OCI-LY7 (cell line): ENCODE data around the gene FUT8. TPM values are rescaled to one million over a fixed set of nuclear protein-coding genes. Genes with fewer than 3 reads are reported as not detected.

ENCODE experiments used
- BruUV-seq: library from RNA; stranded (reverse); fragments of 400-500 nt; replicated peaks from 2 replicates; lab custom pipeline; 2021; lab: Mats Ljungman, UMichigan
- CTCF ChIA-PET: fragments of 300-600 bp; sonication (Branson Sonifier 250); formaldehyde crosslinking; loops from one replicate; lab custom pipeline; 2022; ENCODE audit warnings: antibody characterized with exemption; ENCODE audit not compliant: unreplicated experiment; lab: Charles Lee
- POLR2A ChIA-PET: fragments of 300-600 bp; sonication (Branson Sonifier 250); formaldehyde crosslinking; loops from one replicate; lab custom pipeline; 2022; ENCODE audit warnings: antibody characterized with exemption; lab: Charles Lee
- DNase-seq: peaks from one replicate; pipeline ENCODE4 v3.0.0-alpha.2; 2015; ENCODE audit warnings: low spot score
- H2AFZ ChIP-seq: fragments of 200-600 bp; sonication (generic), shearing (Covaris generic); 2 replicates; pipeline ENCODE4 v1.6.1; 2014; ENCODE audit warnings: mild to moderate bottlenecking, antibody characterized with exemption, low read length, moderate library complexity
- H3K27ac ChIP-seq: fragments of 200-600 bp; sonication (generic); 2 replicates; pipeline ENCODE4 v1.5.1; 2014; ENCODE audit warnings: mixed run types, low read depth, mild to moderate bottlenecking, moderate library complexity, low read length, inconsistent platforms; ENCODE audit not compliant: poor library complexity, severe bottlenecking
- H3K36me3 ChIP-seq: fragments of 200-600 bp; sonication (generic); 2 replicates; pipeline ENCODE4 v1.6.1; 2014; ENCODE audit warnings: mild to moderate bottlenecking, antibody characterized with exemption, low read length, moderate library complexity, mixed read lengths; ENCODE audit not compliant: insufficient read depth
- H3K4me1 ChIP-seq: fragments of 200-600 bp; sonication (generic); 2 replicates; pipeline ENCODE4 v1.5.1; 2014; ENCODE audit warnings: mild to moderate bottlenecking, low read length; ENCODE audit not compliant: insufficient read depth, poor library complexity, severe bottlenecking
- H3K4me2 ChIP-seq: fragments of 200-600 bp; sonication (generic); 2 replicates; pipeline ENCODE4 v1.6.1; 2014; ENCODE audit warnings: mild to moderate bottlenecking, low read length
- H3K4me3 ChIP-seq: fragments of 200-600 bp; sonication (generic); 2 replicates; pipeline ENCODE4 v1.5.1; 2014; ENCODE audit warnings: mild to moderate bottlenecking, low read depth, low read length; ENCODE audit not compliant: poor library complexity, severe bottlenecking
- H3K79me2 ChIP-seq: fragments of 200-600 bp; sonication (generic); 2 replicates; pipeline ENCODE4 v1.6.1; 2016; ENCODE audit warnings: low read depth, mild to moderate bottlenecking, low read length, moderate library complexity, mixed read lengths; ENCODE audit not compliant: insufficient read depth
- H3K9me2 ChIP-seq: fragments of 200-600 bp; sonication (generic); 2 replicates; pipeline ENCODE4 v1.6.1; 2016; ENCODE audit warnings: mild to moderate bottlenecking, low read length, mixed read lengths; ENCODE audit not compliant: insufficient read depth
- H3K9me3 ChIP-seq: fragments of 200-600 bp; sonication (generic); 2 replicates; pipeline ENCODE4 v1.6.1; 2014; ENCODE audit warnings: mild to moderate bottlenecking, mixed run types, low read length, mixed read lengths
- H4K20me1 ChIP-seq: fragments of 200-600 bp; sonication (generic); 2 replicates; pipeline ENCODE4 v1.6.1; 2014; ENCODE audit warnings: mild to moderate bottlenecking, antibody characterized with exemption, low read length, moderate library complexity, mixed read lengths; ENCODE audit not compliant: insufficient read depth
- EZH2phosphoT487 ChIP-seq: fragments of 200-600 bp; sonication (generic); IDR thresholded peaks from 2 replicates; pipeline ENCODE4 v1.6.1; 2018; ENCODE audit warnings: low read depth, borderline replicate concordance, mild to moderate bottlenecking, mixed run types, antibody characterized with exemption, low read length, moderate library complexity, mixed read lengths
- intact Hi-C: fragments of 100-400 bp; cut with micrococcal nuclease; formaldehyde crosslinking; loops from one replicate; pipeline ENCODE4 v1.10.0; 2022; ENCODE audit not compliant: unreplicated experiment
- total RNA-seq, 2 experiments: library from RNA; depleted of rRNA in 1 of 2; stranded (reverse); fragments of >200 nt in 1 of 2; shearing (Covaris generic) in 1 of 2; gene quantifications; 2 replicates each; pipeline ENCODE4 v1.2.3, GENCODE V29; 2014 to 2022
- TF ChIP-seq, protein P1 (sequence below): fragments of 200-600 bp; sonication (generic); conservative IDR thresholded peaks from 2 replicates; pipeline ENCODE4 v1.5.1; 2014; ENCODE audit warnings: mild to moderate bottlenecking, antibody characterized with exemption, low read length, moderate library complexity, mixed read lengths

Gene FUT8
- total RNA-seq, 2 experiments from 2014 or later: 90.3 to 174 TPM

DNA sequence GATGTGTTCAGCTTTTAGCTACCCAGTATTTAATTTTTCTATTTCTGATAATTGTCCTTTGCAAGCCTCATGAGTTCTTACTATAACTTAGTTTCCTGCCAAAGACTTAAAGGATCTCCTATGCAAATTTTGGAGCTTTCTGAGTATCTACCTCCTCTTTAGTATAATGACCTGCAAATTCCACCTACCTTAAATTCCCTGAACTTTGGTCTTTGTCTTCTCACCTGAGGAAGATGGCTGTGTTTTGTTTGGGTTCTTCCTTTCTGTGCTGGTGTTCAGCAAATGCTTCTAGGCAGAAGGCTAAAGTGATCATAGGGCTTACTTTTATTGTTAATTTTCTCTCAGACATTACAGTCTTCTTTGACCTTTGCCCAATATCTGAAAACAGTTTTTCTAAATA, 142.8 kb downstream of the FUT8 start:
- H3K27ac ChIP-seq: no peak overlapping the region
- no peak overlapping the region for H2AFZ ChIP-seq
- intact Hi-C loops: no loop called here
- peaks cover 100% of the 10 kb centered on the region for H3K79me2 ChIP-seq
- H4K20me1 ChIP-seq: peaks cover 18% of the 10 kb centered on the region
- H3K4me2 ChIP-seq: peak overlapping the region; percentile 37
- TF ChIP-seq, protein P1, sequence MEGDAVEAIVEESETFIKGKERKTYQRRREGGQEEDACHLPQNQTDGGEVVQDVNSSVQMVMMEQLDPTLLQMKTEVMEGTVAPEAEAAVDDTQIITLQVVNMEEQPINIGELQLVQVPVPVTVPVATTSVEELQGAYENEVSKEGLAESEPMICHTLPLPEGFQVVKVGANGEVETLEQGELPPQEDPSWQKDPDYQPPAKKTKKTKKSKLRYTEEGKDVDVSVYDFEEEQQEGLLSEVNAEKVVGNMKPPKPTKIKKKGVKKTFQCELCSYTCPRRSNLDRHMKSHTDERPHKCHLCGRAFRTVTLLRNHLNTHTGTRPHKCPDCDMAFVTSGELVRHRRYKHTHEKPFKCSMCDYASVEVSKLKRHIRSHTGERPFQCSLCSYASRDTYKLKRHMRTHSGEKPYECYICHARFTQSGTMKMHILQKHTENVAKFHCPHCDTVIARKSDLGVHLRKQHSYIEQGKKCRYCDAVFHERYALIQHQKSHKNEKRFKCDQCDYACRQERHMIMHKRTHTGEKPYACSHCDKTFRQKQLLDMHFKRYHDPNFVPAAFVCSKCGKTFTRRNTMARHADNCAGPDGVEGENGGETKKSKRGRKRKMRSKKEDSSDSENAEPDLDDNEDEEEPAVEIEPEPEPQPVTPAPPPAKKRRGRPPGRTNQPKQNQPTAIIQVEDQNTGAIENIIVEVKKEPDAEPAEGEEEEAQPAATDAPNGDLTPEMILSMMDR: no peak
- no peak for TF ChIP-seq EZH2phosphoT487
- no peak overlapping the region for H3K4me3 ChIP-seq
- H3K36me3 ChIP-seq: peaks cover 1% of the 10 kb centered on the region; the same call in 1 of the 2 replicates
- ChIA-PET CTCF (no interaction called here), POLR2A (interaction anchor here (0.7 to 2.7 kb wide), 6 partner anchors 12 to 124 kb away, joined by 3 to 10 read pairs (median 4); no protein-coding TSS in a partner anchor)
- 0 out of 2 replicates have a peak, but pooled peaks cover 4% of the 10 kb centered on the region for H3K9me3 ChIP-seq
- no TSS peak for BruUV-seq
- H3K9me2 ChIP-seq: no peaks in the 10 kb centered on the region
- DNase-seq: peak; percentile 14
- H3K4me1 ChIP-seq: peaks cover 23% of the 10 kb centered on the region

DNA sequence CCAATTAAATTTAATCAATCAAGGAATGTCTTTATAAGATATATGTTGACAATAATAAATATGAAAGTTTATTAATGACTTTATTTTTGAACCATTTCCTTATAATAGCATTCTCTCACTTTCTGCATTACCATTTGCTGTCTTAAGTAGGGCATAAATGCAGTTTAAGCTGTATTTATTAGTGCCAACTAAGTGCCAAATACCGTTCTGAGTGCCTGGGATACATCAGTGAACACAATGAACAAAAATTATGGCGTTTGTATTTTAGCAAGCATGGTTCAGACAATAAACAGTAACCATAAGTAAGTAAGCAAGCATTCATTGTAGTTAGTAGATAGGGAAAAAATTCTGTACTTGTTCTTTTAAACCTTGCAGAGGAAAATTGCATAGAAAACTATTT, 145.8 kb downstream of the FUT8 start:
- H3K4me1 ChIP-seq: peaks cover 19% of the 10 kb centered on the region
- no peak for DNase-seq
- no peaks in the 10 kb centered on the region for H3K9me2 ChIP-seq
- H3K27ac ChIP-seq: no peak overlapping the region
- H3K79me2 ChIP-seq: peaks cover 100% of the 10 kb centered on the region
- no peak for TF ChIP-seq EZH2phosphoT487
- TF ChIP-seq, protein P1: no peak
- intact Hi-C loops: no loop called here
- peaks cover 31% of the 10 kb centered on the region for H3K36me3 ChIP-seq
- BruUV-seq: no TSS peak
- ChIA-PET CTCF (no interaction called here), POLR2A (interaction anchor here (0.6 to 1.8 kb wide), 5 partner anchors 14 to 426 kb away, joined by 3 to 6 read pairs (median 3); no protein-coding TSS in a partner anchor)
- 0 out of 2 replicates have a peak, but pooled peaks cover 2% of the 10 kb centered on the region for H3K9me3 ChIP-seq
- H3K4me3 ChIP-seq: no peak overlapping the region
- H4K20me1 ChIP-seq: peaks cover 18% of the 10 kb centered on the region
- no peak overlapping the region for H3K4me2 ChIP-seq
- H2AFZ ChIP-seq: no peak overlapping the region

DNA sequence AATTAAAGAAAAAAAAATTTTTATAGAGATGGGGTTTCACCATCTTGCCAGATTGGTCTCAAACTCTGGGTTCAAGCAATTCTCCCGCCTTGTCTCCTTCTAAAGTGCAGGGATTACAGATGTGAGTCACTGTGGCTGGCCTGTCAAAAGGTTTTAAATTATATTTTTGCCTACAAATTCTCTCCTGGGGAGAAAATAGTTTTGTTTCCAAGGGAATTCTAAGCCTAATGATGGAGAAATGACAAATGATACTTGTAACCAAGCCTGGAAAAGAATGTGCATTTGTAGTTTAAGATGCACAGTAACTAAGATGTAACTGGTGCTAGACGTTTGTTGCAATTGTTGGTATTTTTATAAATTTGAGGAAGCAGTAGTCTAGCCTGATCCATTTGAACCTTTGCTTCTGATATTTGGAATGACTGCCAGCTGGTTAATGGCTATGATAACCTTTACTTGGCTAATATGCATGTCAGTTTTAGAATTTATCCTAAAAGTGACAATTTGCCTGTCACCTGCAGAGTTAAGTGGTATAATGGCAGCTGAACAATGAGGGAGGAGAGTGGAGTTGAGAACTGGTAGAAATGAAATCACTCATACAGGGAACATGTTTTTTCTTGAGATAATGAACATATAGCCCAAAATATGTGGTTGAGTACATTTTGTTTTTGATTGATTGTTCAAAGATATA, 148.0 kb downstream of the FUT8 start:
- intact Hi-C loops: no loop called here

More for the DNA sequence above, 148.0 kb downstream of the FUT8 start:
- Histone ChIP-seq H3K27ac (no peak overlapping the region), H3K9me3 (no peaks in the 10 kb centered on the region; the same call in 1 of the 2 replicates), H3K4me1 (peaks cover 7% of the 10 kb centered on the region), H3K4me3 (no peak overlapping the region), H3K4me2 (no peak overlapping the region), H3K36me3 (peaks cover 52% of the 10 kb centered on the region), H3K9me2 (no peaks in the 10 kb centered on the region), H3K79me2 (peaks cover 100% of the 10 kb centered on the region), H2AFZ (no peak overlapping the region), H4K20me1 (peaks cover 10% of the 10 kb centered on the region)
- POLR2A ChIA-PET: interaction anchor here (0.6 to 1.1 kb wide), 2 partner anchors 11 to 25 kb away, joined by 3 to 4 read pairs; no protein-coding TSS in a partner anchor
- TF ChIP-seq EZH2phosphoT487: no peak
- TF ChIP-seq, protein P1: no peak
- CTCF ChIA-PET: no interaction called here
- no peak for DNase-seq
- BruUV-seq: no TSS peak
